GM21360 (cell line): ENCODE measurements around the gene NECAB2.

Source experiments
- ATAC-seq: cut with Tn5 transposase; IDR thresholded peaks from one replicate; pipeline ENCODE4 v1.9.1; 2021; ENCODE audit warnings: mild to moderate bottlenecking, moderate library complexity; ENCODE audit not compliant: unreplicated experiment

NECAB2 gene

GRCh38 chr16:83951544-83951943 lies 16.5 kb upstream of the NECAB2 start:
- ATAC-seq: no peak

GRCh38 chr16:83952587-83952939 lies 15.5 kb upstream of the NECAB2 start:
- ATAC-seq: no peak

GRCh38 chr16:83952940-83953795 lies 14.9 kb upstream of the NECAB2 start, which contains the start of gene OSGIN1:
TSS of gene OSGIN1 (plus strand) at chr16:83953240. CDS start at chr16:83957672, 4,432 bp downstream.
- peak; percentile 82 for ATAC-seq

- ATAC-seq: peak; percentile 44
Measured at GRCh38 chr16:83953796-83954576, 14.1 kb upstream of the NECAB2 start.

- ATAC-seq: no peak
Measured at GRCh38 chr16:83954577-83955016, 13.4 kb upstream of the NECAB2 start.

GRCh38 chr16:83955218-83956130 lies 12.6 kb upstream of the NECAB2 start:
- no peak for ATAC-seq

GRCh38 chr16:83956336-83957289 lies 11.4 kb upstream of the NECAB2 start:
- no peak for ATAC-seq

- no peak for ATAC-seq
Measured at GRCh38 chr16:83957296-83957855, 10.7 kb upstream of the NECAB2 start.

GRCh38 chr16:83958137-83958845 lies 9.8 kb upstream of the NECAB2 start:
- no peak for ATAC-seq

GRCh38 chr16:83958846-83959565 lies 9.0 kb upstream of the NECAB2 start:
- ATAC-seq: no peak

- no peak for ATAC-seq
Measured at GRCh38 chr16:83959656-83960434, 8.2 kb upstream of the NECAB2 start.

- no peak for ATAC-seq
Measured at GRCh38 chr16:83960521-83961249, 7.4 kb upstream of the NECAB2 start.

GRCh38 chr16:83961591-83961990 lies 6.5 kb upstream of the NECAB2 start:
- ATAC-seq: no peak

GRCh38 chr16:83963277-83964119 lies 4.5 kb upstream of the NECAB2 start:
- no peak for ATAC-seq

- ATAC-seq: no peak
Measured at GRCh38 chr16:83964684-83965443, 3.2 kb upstream of the NECAB2 start.
